Measurements from ENCODE around the gene BOLA3.
A peak's percentile ranks its signal among the peaks of the same experiment; 100 is the strongest.

Gene BOLA3

GRCh38 chr2:74146929-74147726, 584 bp downstream of the BOLA3 start:
- Mint-ChIP-seq H3K9me3 (no peaks in the 10 kb centered on the region), H3K36me3 (ENCODE audit: low read depth) (peaks cover 7% of the 10 kb centered on the region), H3K4me1 (no peaks in the 10 kb centered on the region), H3K27ac (no peak overlapping the region), H3K27me3 (ENCODE audit: low read depth) (no peaks in the 10 kb centered on the region), H3K4me3 (no peak overlapping the region)
- TF ChIP-seq CTCF (IDR thresholded peaks at IDR 0.05; ENCODE audit: unreplicated experiment in 3 of 3), result no peak

GRCh38 chr2:74142340-74142739, 5.4 kb downstream of the BOLA3 start:
- Mint-ChIP-seq H3K9me3 (no peaks in the 10 kb centered on the region), H3K4me1 (no peaks in the 10 kb centered on the region), H3K36me3 (ENCODE audit: low read depth) (peaks cover 15% of the 10 kb centered on the region)

GRCh38 chr2:74138600-74139323, 8.9 kb downstream of the BOLA3 start:
- Mint-ChIP-seq H3K4me3 (no peak overlapping the region), H3K36me3 (ENCODE audit: low read depth) (peaks cover 28% of the 10 kb centered on the region), H3K9me3 (no peaks in the 10 kb centered on the region), H3K27me3 (ENCODE audit: low read depth) (no peaks in the 10 kb centered on the region), H3K27ac (no peak overlapping the region), H3K4me1 (no peaks in the 10 kb centered on the region)
- no peak for TF ChIP-seq CTCF (IDR thresholded peaks at IDR 0.05; ENCODE audit: unreplicated experiment in 3 of 3)

More at GRCh38 chr2:74142340-74142739, 5.4 kb downstream of the BOLA3 start:
- Mint-ChIP-seq H3K27me3 (ENCODE audit: low read depth) (no peaks in the 10 kb centered on the region), H3K4me3 (peak overlapping the region in 2 of 3 experiments; percentile 12 to 33), H3K27ac (no peak overlapping the region)
- no peak for TF ChIP-seq CTCF (IDR thresholded peaks at IDR 0.05; ENCODE audit: unreplicated experiment in 3 of 3)

GRCh38 chr2:74137651-74138599, 9.8 kb downstream of the BOLA3 start:
- H3K27ac Mint-ChIP-seq, result no peak overlapping the region
- no peaks in the 10 kb centered on the region for H3K9me3 Mint-ChIP-seq
- no peaks in the 10 kb centered on the region for H3K4me1 Mint-ChIP-seq
- H3K36me3 Mint-ChIP-seq (ENCODE audit: low read depth), result peaks cover 36% of the 10 kb centered on the region
- no peak overlapping the region for H3K4me3 Mint-ChIP-seq
- no peak for TF ChIP-seq CTCF (IDR thresholded peaks at IDR 0.05; ENCODE audit: unreplicated experiment in 3 of 3)
- H3K27me3 Mint-ChIP-seq (ENCODE audit: low read depth), result no peaks in the 10 kb centered on the region

GRCh38 chr2:74131901-74132300, 15.8 kb downstream of the BOLA3 start:
- Mint-ChIP-seq H3K9me3 (no peaks in the 10 kb centered on the region), H3K4me3 (no peak overlapping the region)
- no peak for TF ChIP-seq CTCF (IDR thresholded peaks at IDR 0.05; ENCODE audit: unreplicated experiment in 3 of 3)

More at GRCh38 chr2:74131901-74132300, 15.8 kb downstream of the BOLA3 start:
- Mint-ChIP-seq H3K4me1 (no peaks in the 10 kb centered on the region), H3K27me3 (ENCODE audit: low read depth) (no peaks in the 10 kb centered on the region), H3K27ac (no peak overlapping the region), H3K36me3 (ENCODE audit: low read depth) (peaks cover 21% of the 10 kb centered on the region)

Measured in nephron (organoid).